Mononuclear cell (primary cell): ENCODE data around the gene RAB35. TPM values are rescaled to one million over a fixed set of nuclear protein-coding genes. Genes with fewer than 3 reads are reported as not detected.

Source experiments
- H3K27me3 ChIP-seq: 2 replicates; pipeline ENCODE4 v1.6.0; 2011; ENCODE audit warnings: low read length, control low read depth; ENCODE audit not compliant: insufficient read depth
- H3K4me1 ChIP-seq: 2 replicates; pipeline ENCODE4 v1.5.1; 2011; ENCODE audit warnings: mild to moderate bottlenecking, low read length, control low read depth; ENCODE audit not compliant: insufficient read depth
- H3K4me3 ChIP-seq: 2 replicates; pipeline ENCODE4 v1.5.1; 2011; ENCODE audit warnings: mild to moderate bottlenecking, low read length, moderate library complexity
- H3K9me3 ChIP-seq: 2 replicates; pipeline ENCODE4 v1.5.1; 2011; ENCODE audit warnings: low read depth, mild to moderate bottlenecking, control low read depth, low read length
- total RNA-seq: library from RNA; depleted of rRNA; stranded (reverse); fragments of >200 nt; gene quantifications from one replicate; pipeline ENCODE4 v1.2.3, GENCODE V29; 2012

The RAB35 gene
- total RNA-seq, 1 donor = 17.2 TPM

DNA sequence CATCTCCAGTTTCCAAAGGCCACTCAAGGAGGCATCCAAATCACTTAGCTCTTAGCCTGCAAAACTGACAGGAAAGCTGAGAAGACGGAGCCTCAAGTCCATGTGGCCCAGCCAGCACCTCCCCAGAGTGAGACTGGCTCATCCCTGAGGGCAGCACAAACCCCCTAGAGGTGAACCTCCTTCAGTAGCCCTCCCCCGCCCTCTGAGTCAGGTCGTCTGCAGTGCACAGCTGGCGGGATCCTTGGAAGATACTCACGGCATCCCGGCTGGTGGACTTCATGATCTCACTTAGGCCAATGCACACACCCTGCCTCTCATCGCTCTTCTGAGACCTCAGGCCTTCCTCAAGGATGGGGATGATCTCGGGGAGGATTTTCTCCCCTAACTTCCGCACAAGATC, 24.1 kb upstream of the RAB35 start:
- Histone ChIP-seq H3K27me3 (no peaks in the 10 kb centered on the region), H3K9me3 (no peaks in the 10 kb centered on the region), H3K4me1 (no peaks in the 10 kb centered on the region), H3K4me3 (no peak overlapping the region)

GRCh38 chr12:120139958-120140357, 23.4 kb upstream of the RAB35 start:
- Histone ChIP-seq H3K4me1 (no peaks in the 10 kb centered on the region), H3K9me3 (no peaks in the 10 kb centered on the region), H3K4me3 (no peak overlapping the region), H3K27me3 (no peaks in the 10 kb centered on the region)

- H3K27me3 ChIP-seq = no peaks in the 10 kb centered on the region
- no peaks in the 10 kb centered on the region for H3K4me1 ChIP-seq
- H3K9me3 ChIP-seq = no peaks in the 10 kb centered on the region
- H3K4me3 ChIP-seq = no peak overlapping the region
These were observed 21.8 kb upstream of the RAB35 start for GRCh38 chr12:120138366-120138765.

GRCh38 chr12:120137833-120138232, 21.3 kb upstream of the RAB35 start:
- H3K27me3 ChIP-seq = no peaks in the 10 kb centered on the region
- H3K4me1 ChIP-seq = no peaks in the 10 kb centered on the region
- no peaks in the 10 kb centered on the region for H3K9me3 ChIP-seq
- no peak overlapping the region for H3K4me3 ChIP-seq

GRCh38 chr12:120136093-120136770, 19.7 kb upstream of the RAB35 start:
- no peaks in the 10 kb centered on the region for H3K9me3 ChIP-seq
- peaks cover 4% of the 10 kb centered on the region for H3K4me1 ChIP-seq
- no peak overlapping the region for H3K4me3 ChIP-seq
- H3K27me3 ChIP-seq = no peaks in the 10 kb centered on the region

DNA sequence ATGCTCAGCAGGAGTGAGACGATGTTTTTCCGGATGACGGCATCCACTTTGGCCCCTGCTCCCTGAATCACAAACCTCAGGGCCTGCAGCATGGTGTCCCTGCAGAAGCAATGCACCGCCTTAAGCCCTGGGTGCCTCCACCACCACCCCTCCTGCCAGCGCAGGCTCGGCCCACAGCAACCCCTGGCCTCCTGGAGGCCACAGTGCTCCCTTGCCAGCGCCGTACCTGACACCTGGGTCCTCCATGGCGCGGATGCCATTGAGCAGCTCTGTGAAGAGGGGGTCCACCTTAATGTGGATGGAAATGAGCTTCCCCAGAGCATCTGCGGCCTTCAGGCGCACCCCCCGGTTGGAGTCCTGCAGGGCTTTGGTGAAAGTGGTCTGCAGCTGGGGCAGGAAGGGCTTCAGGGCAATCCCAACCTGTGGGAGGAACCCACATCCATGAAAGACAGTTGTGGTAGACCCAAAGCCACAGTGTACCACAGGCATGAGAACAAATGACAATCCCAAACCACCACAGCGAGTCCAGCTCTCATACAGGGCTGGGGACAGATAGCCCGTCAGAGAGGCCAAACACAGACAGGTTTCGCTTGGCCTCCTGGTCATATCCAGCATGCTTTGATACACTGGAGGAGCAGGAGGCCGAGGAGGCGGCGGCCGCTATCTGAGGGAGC, 17.9 kb upstream of the RAB35 start:
- no peak overlapping the region for H3K4me3 ChIP-seq
- H3K9me3 ChIP-seq = no peaks in the 10 kb centered on the region

GRCh38 chr12:120132863-120133385, 16.4 kb upstream of the RAB35 start:
- no peak overlapping the region for H3K4me3 ChIP-seq
- H3K9me3 ChIP-seq = no peaks in the 10 kb centered on the region
- H3K27me3 ChIP-seq = no peaks in the 10 kb centered on the region
- H3K4me1 ChIP-seq = peaks cover 4% of the 10 kb centered on the region

More for the DNA sequence above, 17.9 kb upstream of the RAB35 start:
- peaks cover 4% of the 10 kb centered on the region for H3K4me1 ChIP-seq
- no peaks in the 10 kb centered on the region for H3K27me3 ChIP-seq

GRCh38 chr12:120132054-120132836, 15.7 kb upstream of the RAB35 start:
- no peak overlapping the region for H3K4me3 ChIP-seq

GRCh38 chr12:120131116-120131515, 14.6 kb upstream of the RAB35 start:
- no peaks in the 10 kb centered on the region for H3K9me3 ChIP-seq
- H3K4me3 ChIP-seq = no peak overlapping the region
- H3K27me3 ChIP-seq = no peaks in the 10 kb centered on the region
- H3K4me1 ChIP-seq = peaks cover 19% of the 10 kb centered on the region

More at GRCh38 chr12:120132054-120132836, 15.7 kb upstream of the RAB35 start:
- Histone ChIP-seq H3K27me3 (no peaks in the 10 kb centered on the region), H3K4me1 (peaks cover 8% of the 10 kb centered on the region), H3K9me3 (no peaks in the 10 kb centered on the region)

- no peaks in the 10 kb centered on the region for H3K9me3 ChIP-seq
- no peaks in the 10 kb centered on the region for H3K27me3 ChIP-seq
- no peak overlapping the region for H3K4me3 ChIP-seq
- H3K4me1 ChIP-seq = peaks cover 26% of the 10 kb centered on the region
These were observed 13.5 kb upstream of the RAB35 start for GRCh38 chr12:120130011-120130410.

DNA sequence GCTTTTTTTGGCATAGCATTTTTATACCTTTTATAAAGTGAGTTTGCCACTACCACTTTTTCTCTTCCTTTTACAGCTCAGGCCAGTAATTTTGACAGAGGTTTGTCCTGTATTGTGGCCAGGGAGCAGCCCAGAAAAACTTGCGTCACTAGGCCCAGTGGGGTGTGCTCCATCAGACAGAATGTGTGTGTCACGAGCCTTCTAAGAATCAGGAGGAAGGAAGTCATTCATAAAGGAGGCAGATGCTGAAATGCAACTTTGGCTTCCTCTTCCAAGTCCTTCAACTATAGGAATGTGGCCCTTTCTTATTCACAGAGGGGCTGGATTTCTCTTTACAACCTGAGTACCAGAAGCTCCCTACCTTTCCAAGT, 10.1 kb upstream of the RAB35 start:
- Histone ChIP-seq H3K9me3 (no peaks in the 10 kb centered on the region), H3K27me3 (no peaks in the 10 kb centered on the region), H3K4me1 (peaks cover 27% of the 10 kb centered on the region), H3K4me3 (no peak overlapping the region)

GRCh38 chr12:120125792-120126634, 9.5 kb upstream of the RAB35 start:
- no peak overlapping the region for H3K4me3 ChIP-seq

DNA sequence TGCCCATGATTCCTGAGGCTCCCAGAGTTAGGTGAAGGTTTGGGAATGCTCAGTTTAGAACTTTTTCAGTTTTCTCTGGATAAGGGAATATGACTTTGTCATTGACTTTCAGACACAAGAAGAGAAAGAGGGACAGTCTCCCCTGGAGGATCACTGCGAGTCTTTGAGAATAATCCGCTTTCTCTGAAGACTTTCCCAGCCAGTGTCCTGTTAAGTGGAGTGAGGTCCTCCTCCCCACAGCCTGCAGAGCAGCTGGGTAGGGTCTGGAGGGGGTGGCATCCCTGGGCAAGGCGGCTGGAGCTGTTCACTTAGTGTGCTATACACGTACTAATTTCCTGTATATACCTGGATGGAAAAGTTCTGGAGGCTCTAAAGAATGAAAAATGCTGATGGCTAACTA, 8.5 kb upstream of the RAB35 start:
- Histone ChIP-seq H3K4me1 (peaks cover 38% of the 10 kb centered on the region), H3K27me3 (no peaks in the 10 kb centered on the region), H3K4me3 (no peak overlapping the region), H3K9me3 (no peaks in the 10 kb centered on the region)

More at GRCh38 chr12:120125792-120126634, 9.5 kb upstream of the RAB35 start:
- H3K27me3 ChIP-seq = no peaks in the 10 kb centered on the region
- H3K4me1 ChIP-seq = peaks cover 31% of the 10 kb centered on the region
- H3K9me3 ChIP-seq = no peaks in the 10 kb centered on the region

DNA sequence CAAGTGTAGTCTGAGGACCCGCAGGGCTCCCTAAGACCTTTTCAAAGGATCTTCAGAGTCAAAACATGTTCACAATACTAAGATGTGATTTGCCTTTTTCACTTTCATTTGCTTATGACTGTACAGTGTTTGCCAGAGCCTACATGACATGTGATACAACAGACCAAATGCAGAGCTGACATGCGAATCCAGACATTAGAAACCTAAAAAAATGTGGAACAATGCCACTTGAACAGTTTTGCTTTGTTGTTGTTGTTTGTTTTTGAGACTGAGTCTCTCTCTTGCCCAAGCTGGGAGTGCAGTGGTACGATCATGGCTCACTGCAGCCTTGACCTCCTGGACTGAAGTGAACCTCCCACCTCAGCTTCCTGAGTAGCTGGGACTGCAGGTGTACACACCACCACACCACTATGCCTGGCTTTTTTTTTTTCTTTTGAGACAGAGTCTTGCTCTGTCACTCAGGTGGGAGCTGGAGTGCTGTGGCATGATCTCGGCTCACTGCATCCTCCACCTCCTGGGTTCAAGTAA, 5.3 kb upstream of the RAB35 start:
- no peak overlapping the region for H3K4me3 ChIP-seq
- no peaks in the 10 kb centered on the region for H3K27me3 ChIP-seq
- H3K4me1 ChIP-seq = peaks cover 57% of the 10 kb centered on the region
- H3K9me3 ChIP-seq = no peaks in the 10 kb centered on the region
